ENCODE measurements around the gene BCL11A.

The BCL11A gene

GRCh38 chr2:60534892-60535684 lies 18.4 kb downstream of the BCL11A start:
- no peak overlapping the region for H3K27ac ChIP-seq
- TF ChIP-seq CTCF (conservative IDR thresholded peaks at IDR 0.05) = no peak

- H3K27ac ChIP-seq = peak overlapping the region; percentile 93
- TF ChIP-seq CTCF (conservative IDR thresholded peaks at IDR 0.05) = peak; percentile 35
These were observed 19.3 kb downstream of the BCL11A start for GRCh38 chr2:60534052-60534685.

- TF ChIP-seq CTCF (conservative IDR thresholded peaks at IDR 0.05) = no peak
- peak overlapping the region; percentile 93 for H3K27ac ChIP-seq
These were observed 20.1 kb downstream of the BCL11A start for GRCh38 chr2:60533101-60534051.

- H3K27ac ChIP-seq = peak overlapping the region; percentile 93
- no peak for TF ChIP-seq CTCF (conservative IDR thresholded peaks at IDR 0.05)
These were observed 21.0 kb downstream of the BCL11A start for GRCh38 chr2:60532421-60532820.

GRCh38 chr2:60531701-60532133 lies 21.7 kb downstream of the BCL11A start:
- peak overlapping the region; percentile 93 for H3K27ac ChIP-seq

GRCh38 chr2:60530660-60531281 lies 22.7 kb downstream of the BCL11A start:
- peak overlapping the region; percentile 93 for H3K27ac ChIP-seq
- TF ChIP-seq CTCF (conservative IDR thresholded peaks at IDR 0.05) = no peak

More at GRCh38 chr2:60531701-60532133, 21.7 kb downstream of the BCL11A start:
- TF ChIP-seq CTCF (conservative IDR thresholded peaks at IDR 0.05) = no peak
